AG04450 (cell line): ENCODE measurements around the gene SHC3. TPM values are rescaled to one million over a fixed set of nuclear protein-coding genes. Genes with fewer than 3 reads are reported as not detected.
A peak's percentile ranks its signal among the peaks of the same experiment; 100 is the strongest.

ENCODE experiments used
- CTCF ChIA-PET: fragments of 300-600, 350-600 bp; formaldehyde crosslinking; extraction: SDS; loops from one replicate; lab custom pipeline; 2022; ENCODE audit warnings: antibody characterized with exemption, inconsistent platforms; lab: Charles Lee
- POLR2A ChIA-PET: fragments of 350-600 bp; formaldehyde crosslinking; extraction: SDS; loops from one replicate; lab custom pipeline; 2021; ENCODE audit warnings: antibody characterized with exemption, inconsistent platforms; lab: Yijun Ruan, JAX
- DNase-seq: peaks from one replicate; pipeline ENCODE4 v3.0.0-alpha.2; 2011; ENCODE audit warnings: low read depth, low spot score
- H3K27ac ChIP-seq: one replicate; pipeline ENCODE4 v1.5.1; 2012; ENCODE audit warnings: low read depth, low read length, control low read depth
- H3K27me3 ChIP-seq: one replicate; pipeline ENCODE4 v1.6.0; 2012; ENCODE audit warnings: low read length; ENCODE audit not compliant: control insufficient read depth, insufficient read depth
- H3K4me3 ChIP-seq: 2 replicates; pipeline ENCODE4 v1.5.1; 2011; ENCODE audit warnings: mild to moderate bottlenecking, low read depth, low read length, control low read depth
- H3K9me3 ChIP-seq: 2 replicates; pipeline ENCODE4 v1.5.1; 2012; ENCODE audit warnings: low read length; ENCODE audit not compliant: control insufficient read depth, insufficient read depth
- CTCF ChIP-seq: IDR thresholded peaks from 2 replicates; pipeline ENCODE4 v1.5.1; 2011; ENCODE audit warnings: low read depth, low read length, control low read depth, inconsistent platforms
- polyA plus RNA-seq: library from polyadenylated mRNA; depleted of rRNA; stranded (reverse); fragments of >200 nt; gene quantifications from 2 replicates; pipeline ENCODE4 v1.2.3, GENCODE V29; 2011

The SHC3 gene
- polyA plus RNA-seq, 1 experiment: 4.3 TPM

- TF ChIP-seq CTCF: no peak
- Histone ChIP-seq H3K27me3 (no peaks in the 10 kb centered on the region), H3K9me3 (no peaks in the 10 kb centered on the region), H3K27ac (no peak overlapping the region), H3K4me3 (no peak overlapping the region)
- POLR2A ChIA-PET: no interaction called here
- CTCF ChIA-PET: no interaction called here
- DNase-seq: no peak
These were observed 43.9 kb downstream of the SHC3 start for GRCh38 chr9:89134709-89135108.

GRCh38 chr9:89122949-89123348 is 55.7 kb downstream of the SHC3 start:
- CTCF ChIA-PET: no interaction called here

GRCh38 chr9:89120704-89121103 is 57.9 kb downstream of the SHC3 start:
- no peak for DNase-seq
- H3K27me3 ChIP-seq: no peaks in the 10 kb centered on the region
- no peak overlapping the region for H3K27ac ChIP-seq
- no peak for TF ChIP-seq CTCF
- POLR2A ChIA-PET: no interaction called here
- CTCF ChIA-PET: no interaction called here
- H3K9me3 ChIP-seq: no peaks in the 10 kb centered on the region
- H3K4me3 ChIP-seq: no peak overlapping the region

More at GRCh38 chr9:89122949-89123348, 55.7 kb downstream of the SHC3 start:
- POLR2A ChIA-PET: interaction anchor here (0.7 to 1.2 kb wide), 3 partner anchors 44 to 305 kb away, joined by 3 read pairs; no protein-coding TSS in a partner anchor
- no peak for TF ChIP-seq CTCF
- peak; percentile 47 for DNase-seq
- Histone ChIP-seq H3K9me3 (peaks cover 3% of the 10 kb centered on the region; the same call in 1 of the 2 replicates), H3K4me3 (no peak overlapping the region), H3K27ac (no peak overlapping the region), H3K27me3 (no peaks in the 10 kb centered on the region)

- no peaks in the 10 kb centered on the region for H3K27me3 ChIP-seq
- no peak for TF ChIP-seq CTCF
- CTCF ChIA-PET: no interaction called here
- no peak overlapping the region for H3K27ac ChIP-seq
- no peak for DNase-seq
- POLR2A ChIA-PET: no interaction called here
- H3K4me3 ChIP-seq: no peak overlapping the region
- no peaks in the 10 kb centered on the region for H3K9me3 ChIP-seq
These were observed 61.8 kb downstream of the SHC3 start for GRCh38 chr9:89116805-89117192.

- TF ChIP-seq CTCF: no peak
- peak; percentile 51 for DNase-seq
- Histone ChIP-seq H3K9me3 (no peaks in the 10 kb centered on the region), H3K27me3 (no peaks in the 10 kb centered on the region), H3K27ac (no peak overlapping the region), H3K4me3 (no peak overlapping the region)
- CTCF ChIA-PET: no interaction called here
- POLR2A ChIA-PET: no interaction called here
These were observed 62.4 kb downstream of the SHC3 start for GRCh38 chr9:89116064-89116804.
